ENCODE results near the gene CYBC1. TPM values are rescaled to one million over a fixed set of nuclear protein-coding genes. Genes with fewer than 3 reads are reported as not detected.

The CYBC1 gene
- total and polyA plus RNA-seq, 9 of the 15 experiments (the other 6 are each of a cell fraction or from before 2014, with no cell fraction given), result 1.3 to 71.8 (median 49.9) TPM

GRCh38 chr17:82479602-82480001 lies 29.1 kb upstream of the CYBC1 start:
- intact Hi-C loops (cut with micrococcal nuclease), result no loop called here
- Histone ChIP-seq H3K9ac (ENCODE audit: insufficient read depth in 1 of 2, low read depth in 2 of 2, low read length in 2 of 2) (no peak overlapping the region), H3K4me2 (ENCODE audit: insufficient read depth, low read length) (no peak overlapping the region), H3K79me2 (ENCODE audit: control insufficient read depth, insufficient read depth, low read length) (peaks cover 11% of the 10 kb centered on the region; the same call in 1 of the 3 replicates), H3K27ac (ENCODE audit: extremely low read depth, low read depth, low read length) (no peak overlapping the region), H3K4me1 (replicated peaks in 1 of 2; ENCODE audit: control insufficient read depth in 2 of 2, insufficient read depth in 2 of 2, low read length in 2 of 2) (peaks cover 4 to 12% of the 10 kb centered on the region in 2 experiments; a peak in 4 of 5 replicates), H2AFZ (ENCODE audit: low read depth, low read length) (no peak overlapping the region), H3K36me3 (ENCODE audit: control insufficient read depth, insufficient read depth, low read length) (peaks cover 92% of the 10 kb centered on the region), H4K20me1 (replicated peaks; ENCODE audit: control insufficient read depth, insufficient read depth, low read length) (no peaks in the 10 kb centered on the region; the same call in 1 of the 2 replicates), H3K9me1 (ENCODE audit: control insufficient read depth, insufficient read depth, low read length) (no peaks in the 10 kb centered on the region), H3K4me3 (no peak overlapping the region), H3K9me3 (replicated peaks; ENCODE audit: control insufficient read depth, insufficient read depth, low read depth, low read length) (no peaks in the 10 kb centered on the region), H3K27me3 (ENCODE audit: control insufficient read depth in 2 of 2, insufficient read depth in 2 of 2, low read length in 2 of 2) (no peaks in the 10 kb centered on the region)
- FAIRE-seq (no peak), DNase-seq (ENCODE audit: extremely low read depth in 1 of 4, low spot score in 3 of 4) (no peak), ATAC-seq (no peak)
- ChIA-PET CTCF (ENCODE audit: low intra/inter-chr PET ratio) (no interaction called here), POLR2A (no interaction called here)
- 89% methylated on average over 5 of the region's 5 CpGs for WGBS (ENCODE audit: insufficient coverage, low coverage, missing lambda C conversion rate)
- TF ChIP-seq PPARD (CRISPR knock-in tag; IDR thresholded peaks at IDR 0.05) (no peak), KHSRP (IDR thresholded peaks at IDR 0.05) (no peak), CBX2 (IDR thresholded peaks at IDR 0.05; ENCODE audit: insufficient read depth, low read length, poor library complexity, severe bottlenecking) (no peak), MEIS2 (IDR thresholded peaks at IDR 0.05; ENCODE audit: partially characterized antibody) (no peak), SLC30A9 (CRISPR knock-in tag; IDR thresholded peaks at IDR 0.05) (no peak), PHB2 (IDR thresholded peaks at IDR 0.05; ENCODE audit: low read depth) (no peak), SOX6 (IDR thresholded peaks at IDR 0.05) (no peak), SMC3 (conservative IDR thresholded peaks at IDR 0.05; ENCODE audit: insufficient read depth, low read depth, low read length) (no peak), MAFG (tag; conservative IDR thresholded peaks at IDR 0.05) (no peak), ZNF436 (CRISPR knock-in tag; IDR thresholded peaks at IDR 0.05) (no peak), TAF1 (IDR thresholded peaks at IDR 0.05; ENCODE audit: control insufficient read depth, extremely low read depth, insufficient read depth, low read length, severe bottlenecking) (no peak), USF2 (CRISPR knock-in tag; IDR thresholded peaks at IDR 0.05) (no peak), ZNF232 (CRISPR knock-in tag; IDR thresholded peaks at IDR 0.05) (no peak), IRF9 (tag; IDR thresholded peaks at IDR 0.05) (no peak), HNRNPH1 (optimal IDR thresholded peaks at IDR 0.05; ENCODE audit: low read depth, low read length) (no peak), CBFB (CRISPR knock-in tag; IDR thresholded peaks at IDR 0.05) (no peak), BRD9 (IDR thresholded peaks at IDR 0.05; ENCODE audit: low read depth, partially characterized antibody) (no peak), HIVEP1 (CRISPR knock-in tag; IDR thresholded peaks at IDR 0.05) (no peak), HES1 (IDR thresholded peaks at IDR 0.05; ENCODE audit: low read depth) (no peak), ZBTB34 (CRISPR knock-in tag; IDR thresholded peaks at IDR 0.05) (no peak)
- in situ Hi-C loops (cut with MboI), result no loop called here
- no TSS peak for BruUV-seq (replicated peaks)

Measured in K562 (cell line).